Ovary (tissue), 3 donors: ENCODE results near the gene ANO10.

ENCODE experiments used
- POLR2A ChIP-seq: fragments of 450-650 bp; IDR thresholded peaks from one replicate; pipeline ENCODE4 v1.6.1; 2017; ENCODE audit warnings: antibody characterized with exemption, mild to moderate bottlenecking, moderate library complexity
- TF ChIP-seq, protein P1 (sequence below), 3 donors: fragments of 450-650 bp in 2 of 3; fragments of 200-600 bp in 1 of 3; IDR thresholded peaks; one replicate each; pipeline versions ENCODE4 v1.5.1 to v1.8.0; 2016 to 2022; ENCODE audit warnings: antibody characterized with exemption in 3 of 3, mild to moderate bottlenecking in 1 of 3
- donor health status: DM: no; HTN: no; CAD: no.

GRCh38 chr3:43399034-43399433 is 222.8 kb downstream of the ANO10 start:
- TF ChIP-seq, protein P1, sequence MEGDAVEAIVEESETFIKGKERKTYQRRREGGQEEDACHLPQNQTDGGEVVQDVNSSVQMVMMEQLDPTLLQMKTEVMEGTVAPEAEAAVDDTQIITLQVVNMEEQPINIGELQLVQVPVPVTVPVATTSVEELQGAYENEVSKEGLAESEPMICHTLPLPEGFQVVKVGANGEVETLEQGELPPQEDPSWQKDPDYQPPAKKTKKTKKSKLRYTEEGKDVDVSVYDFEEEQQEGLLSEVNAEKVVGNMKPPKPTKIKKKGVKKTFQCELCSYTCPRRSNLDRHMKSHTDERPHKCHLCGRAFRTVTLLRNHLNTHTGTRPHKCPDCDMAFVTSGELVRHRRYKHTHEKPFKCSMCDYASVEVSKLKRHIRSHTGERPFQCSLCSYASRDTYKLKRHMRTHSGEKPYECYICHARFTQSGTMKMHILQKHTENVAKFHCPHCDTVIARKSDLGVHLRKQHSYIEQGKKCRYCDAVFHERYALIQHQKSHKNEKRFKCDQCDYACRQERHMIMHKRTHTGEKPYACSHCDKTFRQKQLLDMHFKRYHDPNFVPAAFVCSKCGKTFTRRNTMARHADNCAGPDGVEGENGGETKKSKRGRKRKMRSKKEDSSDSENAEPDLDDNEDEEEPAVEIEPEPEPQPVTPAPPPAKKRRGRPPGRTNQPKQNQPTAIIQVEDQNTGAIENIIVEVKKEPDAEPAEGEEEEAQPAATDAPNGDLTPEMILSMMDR (IDR thresholded peaks at IDR 0.05) = no peak
- no peak for TF ChIP-seq POLR2A
